Thymus (tissue), 11 donors: ENCODE data around the gene TM7SF3. TPM values are rescaled to one million over a fixed set of nuclear protein-coding genes. Genes with fewer than 3 reads are reported as not detected.
"Not testable (repeated sequence)": the region's sequence is repeated elsewhere in the genome, so short reads cannot be mapped to it uniquely, and the experiment has no call there.

ENCODE experiments used
- DNase-seq, 9 donors: peaks; one replicate each; pipeline ENCODE4 v3.0.0-alpha.2; 2013; ENCODE audit warnings: low spot score in 9 of 9, low read depth in 6 of 9, missing footprints in 1 of 9
- H3K27ac ChIP-seq, 2 donors: one replicate each; pipeline ENCODE4 v1.5.1; 2013; ENCODE audit warnings: control low read depth in 1 of 2, low read depth in 1 of 2, low read length in 1 of 2, mild to moderate bottlenecking in 1 of 2, moderate library complexity in 1 of 2
- H3K27me3 ChIP-seq, 2 donors: one replicate each; pipeline ENCODE4 v1.5.1; 2013; ENCODE audit warnings: low read length in 1 of 2; ENCODE audit not compliant: control insufficient read depth in 2 of 2, insufficient read depth in 1 of 2
- H3K36me3 ChIP-seq, 2 donors: one replicate each; pipeline ENCODE4 v1.5.1; 2013; ENCODE audit warnings: low read length in 1 of 2, mild to moderate bottlenecking in 1 of 2, moderate library complexity in 1 of 2; ENCODE audit not compliant: control insufficient read depth in 2 of 2, insufficient read depth in 2 of 2
- H3K4me1 ChIP-seq, 2 donors: one replicate each; pipeline ENCODE4 v1.5.1; 2013; ENCODE audit warnings: low read length in 2 of 2; ENCODE audit not compliant: control insufficient read depth in 2 of 2, insufficient read depth in 2 of 2
- H3K4me3 ChIP-seq, 2 donors: one replicate each; pipeline ENCODE4 v1.5.1; 2013; ENCODE audit warnings: low read length in 2 of 2, control low read depth in 1 of 2, mild to moderate bottlenecking in 1 of 2
- H3K9me3 ChIP-seq, 2 donors: one replicate each; pipeline ENCODE4 v1.5.1; 2013; ENCODE audit warnings: low read length in 1 of 2, mild to moderate bottlenecking in 1 of 2; ENCODE audit not compliant: control insufficient read depth in 2 of 2, insufficient read depth in 1 of 2
- WGBS: extraction: QIAGEN DNeasy Blood & Tissue Kit; methylation state at CpG from one replicate; pipeline ENCODE4 v1.1.7; 2013; 5-methylcytosine and 5-hydroxymethylcytosine counted together
- polyA plus RNA-seq: library from polyadenylated mRNA; stranded (reverse); fragments of 200-250 nt; gene quantifications from one replicate; pipeline ENCODE4 v1.2.3, GENCODE V29; 2013
- total RNA-seq: library from RNA; stranded (reverse); fragments of 120-200 nt; gene quantifications from one replicate; pipeline ENCODE4 v1.2.4, GENCODE V29; 2013
- donor health status: healthy.

TM7SF3 gene
- total and polyA plus RNA-seq, 2 donors: 38.0 to 67.0 TPM

DNA sequence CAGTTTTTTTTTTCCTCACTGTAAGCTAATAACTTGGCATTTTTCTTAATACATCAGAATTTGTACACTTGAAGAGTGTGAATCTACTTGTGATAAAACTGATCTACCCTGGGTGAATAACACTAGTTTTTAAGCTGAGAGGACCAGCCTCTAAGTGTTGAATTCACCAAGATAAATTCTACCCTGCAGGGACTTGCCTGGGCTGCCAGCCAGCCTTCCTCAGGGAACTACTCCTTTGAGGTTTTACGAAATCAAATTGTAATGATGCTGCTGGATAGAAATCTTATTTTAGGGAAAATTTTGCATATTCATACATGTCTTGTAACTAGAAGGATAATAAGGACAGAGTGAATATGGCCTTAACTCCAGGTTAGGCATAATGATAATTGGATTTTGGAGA is 10.1 kb upstream of the TM7SF3 start:
- H3K4me1 ChIP-seq: peaks cover 3 to 17% of the 10 kb centered on the region in 2 donors
- no peak overlapping the region for H3K27ac ChIP-seq
- H3K27me3 ChIP-seq: no peaks in the 10 kb centered on the region
- no peak for DNase-seq
- H3K36me3 ChIP-seq: peaks cover 4 to 19% of the 10 kb centered on the region in 2 donors
- H3K9me3 ChIP-seq: no peaks in the 10 kb centered on the region
- 94% methylated on average over 1 of the region's 1 CpG for WGBS
- H3K4me3 ChIP-seq: no peak overlapping the region

DNA sequence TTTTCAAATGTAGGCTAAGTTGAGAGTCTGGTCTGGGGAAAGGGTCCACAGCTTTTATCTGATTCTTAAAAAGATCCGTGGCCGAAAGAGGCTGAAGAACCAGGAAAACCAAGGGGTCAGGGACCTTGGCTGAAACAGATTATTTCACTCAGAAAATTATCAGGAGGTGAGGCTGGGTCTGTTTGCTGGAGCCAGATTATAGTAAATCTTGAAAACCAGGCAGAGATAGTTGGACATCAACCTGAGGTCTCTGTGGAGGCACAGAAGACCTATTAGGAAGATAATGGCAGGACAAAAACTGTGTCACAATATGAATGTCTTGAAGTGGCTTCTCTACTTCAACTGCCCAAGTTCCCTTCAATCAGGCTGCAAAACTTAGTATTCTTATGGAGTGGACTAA is 6.6 kb upstream of the TM7SF3 start:
- WGBS: 100% methylated on average over 2 of the region's 2 CpGs
- no peak overlapping the region for H3K27ac ChIP-seq
- no peak overlapping the region for H3K4me3 ChIP-seq
- H3K36me3 ChIP-seq: no peaks in the 10 kb centered on the region
- no peaks in the 10 kb centered on the region for H3K27me3 ChIP-seq
- peaks cover 6 to 40% of the 10 kb centered on the region in 2 donors for H3K4me1 ChIP-seq
- DNase-seq: no peak
- no peaks in the 10 kb centered on the region for H3K9me3 ChIP-seq

DNA sequence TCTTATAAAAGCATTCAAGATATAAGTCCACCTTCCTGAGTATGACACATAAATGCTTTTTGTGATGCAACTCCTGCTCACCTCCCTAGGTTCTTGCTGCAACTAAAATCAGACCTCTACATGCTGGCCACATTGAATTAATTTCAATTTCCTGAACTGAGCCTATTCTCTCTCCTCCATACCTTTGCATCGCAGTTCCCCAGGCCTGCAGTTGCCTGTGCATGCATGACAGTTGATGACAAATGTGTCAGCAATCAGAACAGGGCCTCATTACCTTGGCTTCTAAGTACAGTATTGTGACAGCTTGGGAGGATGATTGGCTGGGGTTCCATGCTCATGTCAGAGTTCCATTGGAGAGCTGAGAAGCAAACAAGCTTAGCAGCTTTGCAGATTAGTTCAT is 3.9 kb upstream of the TM7SF3 start:
- DNase-seq: peak in 2 of 9 donors; percentile 37 to 61
- H3K27ac ChIP-seq: peak overlapping the region in 1 of 2 donors; percentile 71
- H3K4me1 ChIP-seq: peaks cover 11 to 46% of the 10 kb centered on the region in 2 donors

DNA sequence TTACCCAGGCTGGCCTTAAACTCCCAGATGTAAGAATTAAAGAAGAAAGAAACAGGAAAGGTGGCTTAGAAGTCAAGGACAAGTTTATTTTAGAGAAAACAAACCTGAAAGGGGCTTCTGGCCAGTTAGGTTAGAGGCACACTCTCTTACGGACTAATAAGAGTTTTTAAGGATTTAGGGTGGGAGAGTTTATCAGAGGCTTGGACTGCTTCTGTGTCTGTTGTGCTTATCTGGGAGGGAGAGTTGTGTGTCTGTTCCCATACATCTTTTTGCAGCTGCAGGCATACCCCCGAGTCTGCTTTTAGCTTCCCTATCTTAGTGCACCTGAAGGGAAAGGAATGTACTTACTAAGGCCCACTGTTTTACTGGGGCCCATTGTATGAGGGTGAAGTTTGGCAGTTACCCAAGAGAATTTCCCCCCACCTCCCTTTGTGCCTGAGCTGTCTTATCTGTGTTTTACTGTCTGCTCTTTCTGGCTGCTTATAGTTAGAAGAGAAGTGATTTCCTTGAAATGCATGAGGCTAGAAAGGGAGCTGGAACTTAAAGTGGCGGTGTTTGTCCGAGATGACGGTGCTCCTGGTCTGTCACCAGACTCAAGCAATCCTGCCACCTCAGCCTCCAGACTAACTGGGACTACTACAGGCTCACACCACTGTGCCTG is 3.1 kb upstream of the TM7SF3 start:
- not testable (repeated sequence) for H3K4me3 ChIP-seq, DNase-seq, H3K36me3 ChIP-seq, H3K27me3 ChIP-seq, H3K9me3 ChIP-seq
- WGBS: 28% methylated on average over 5 of the region's 5 CpGs
- peak overlapping the region; percentile 53 to 71 for H3K27ac ChIP-seq
- peaks cover 15 to 51% of the 10 kb centered on the region in 2 donors for H3K4me1 ChIP-seq

More for the DNA sequence above, 3.9 kb upstream of the TM7SF3 start:
- H3K4me3 ChIP-seq: no peak overlapping the region
- H3K27me3 ChIP-seq: no peaks in the 10 kb centered on the region
- no peaks in the 10 kb centered on the region for H3K9me3 ChIP-seq
- WGBS: 21% methylated on average over 1 of the region's 1 CpG
- H3K36me3 ChIP-seq: no peaks in the 10 kb centered on the region

DNA sequence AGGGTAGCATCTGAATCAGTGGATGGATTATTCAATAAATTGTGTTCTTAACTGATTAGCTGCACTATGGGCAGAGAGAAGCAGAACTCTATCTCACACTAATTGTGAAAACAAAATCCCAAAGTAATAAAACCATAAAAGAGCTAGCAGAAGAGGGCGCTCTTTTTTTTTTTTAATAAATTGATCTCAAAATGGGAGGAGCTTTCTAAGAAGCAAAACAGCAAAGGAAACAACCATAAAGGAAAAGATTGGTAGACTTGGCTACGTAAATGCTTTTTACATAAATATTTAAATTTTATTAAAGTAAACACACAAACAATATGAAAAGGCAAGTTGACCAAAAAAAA is 1.5 kb upstream of the TM7SF3 start:
- Histone ChIP-seq H3K36me3 (no peaks in the 10 kb centered on the region), H3K9me3 (no peaks in the 10 kb centered on the region), H3K4me1 (peaks cover 26 to 51% of the 10 kb centered on the region in 2 donors), H3K27me3 (no peaks in the 10 kb centered on the region), H3K27ac (peak overlapping the region in 1 of 2 donors; percentile 97), H3K4me3 (no peak overlapping the region)
- WGBS: 4% methylated on average over 2 of the region's 2 CpGs
- peak in 1 of 9 donors; percentile 70 for DNase-seq

DNA sequence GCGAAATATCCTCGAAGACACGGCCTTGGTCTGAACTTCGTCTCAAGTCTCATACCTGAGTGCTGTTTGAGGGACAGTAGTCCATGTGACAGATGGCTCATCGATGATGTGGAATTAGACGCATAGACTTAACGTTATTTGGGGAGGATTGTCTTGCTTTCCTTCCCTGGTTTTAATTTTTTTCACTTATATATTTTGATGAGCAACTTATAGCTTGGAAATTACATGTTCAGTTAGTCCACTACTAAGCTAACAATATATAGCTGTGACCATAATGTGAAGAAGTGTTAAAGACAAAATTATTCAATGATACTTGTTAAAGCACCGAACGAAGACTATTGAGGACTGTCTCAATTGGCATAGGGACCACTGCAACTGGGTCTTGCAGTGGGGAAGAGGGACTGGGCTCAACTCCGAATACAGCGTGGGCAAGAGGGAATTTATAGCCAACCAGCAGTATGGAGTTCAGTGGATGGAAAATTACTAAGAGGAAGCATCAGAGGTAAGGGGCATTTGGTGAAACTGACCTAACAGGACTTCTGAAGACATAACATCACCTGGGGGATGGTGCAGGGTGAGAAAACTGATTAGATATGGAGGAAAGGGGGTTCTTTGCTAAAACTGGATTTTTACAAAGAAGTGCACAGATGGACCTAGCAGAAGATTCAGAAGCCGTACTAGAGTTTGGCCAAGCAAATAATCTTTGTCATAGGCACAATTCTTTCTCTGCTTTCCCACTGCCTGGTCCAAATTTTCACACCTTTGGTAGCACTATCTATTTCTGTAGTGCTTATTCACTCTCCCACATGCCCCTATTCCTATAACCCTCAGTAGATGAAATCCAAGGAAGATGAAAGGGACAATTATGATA is 910 bp upstream of the TM7SF3 start:
- H3K27me3 ChIP-seq: no peaks in the 10 kb centered on the region
- H3K4me1 ChIP-seq: peaks cover 26 to 51% of the 10 kb centered on the region in 2 donors
- 37% methylated on average over 12 of the region's 12 CpGs for WGBS
- DNase-seq: peak in 1 of 9 donors; percentile 31
- H3K36me3 ChIP-seq: no peaks in the 10 kb centered on the region
- H3K27ac ChIP-seq: peak overlapping the region; percentile 89 to 97
- no peaks in the 10 kb centered on the region for H3K9me3 ChIP-seq
- H3K4me3 ChIP-seq: peak overlapping the region; percentile 49 to 61

DNA sequence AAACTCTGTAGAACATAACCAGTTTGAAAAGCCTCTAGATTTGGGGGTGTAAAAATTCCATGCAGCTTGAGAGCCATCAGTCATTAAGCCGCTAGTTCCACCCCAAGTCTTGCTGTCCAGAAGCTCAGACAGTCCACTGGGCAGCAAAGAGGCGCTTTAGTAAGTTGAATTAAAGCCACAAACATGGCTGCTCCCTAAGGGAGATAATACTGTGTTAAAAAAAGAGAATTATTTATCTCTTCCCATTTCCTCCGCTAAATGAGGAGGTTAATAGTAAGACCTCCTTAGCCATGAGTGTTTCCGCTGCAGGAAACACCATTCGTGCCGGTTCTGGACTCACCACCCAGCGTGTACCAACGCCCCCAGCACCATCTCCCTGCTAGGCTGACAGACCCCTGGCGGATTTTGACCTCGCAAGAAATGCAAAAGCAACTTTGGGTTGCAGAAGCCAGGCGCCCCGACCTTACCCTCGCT is 536 bp downstream of the TM7SF3 start:
- WGBS: under 1% methylated on average over 13 of the region's 13 CpGs
- Histone ChIP-seq H3K27me3 (no peaks in the 10 kb centered on the region), H3K36me3 (no peaks in the 10 kb centered on the region), H3K27ac (peak overlapping the region; percentile 89 to 91), H3K4me3 (peak overlapping the region; percentile 61 to 71), H3K9me3 (no peaks in the 10 kb centered on the region), H3K4me1 (peaks cover 26 to 48% of the 10 kb centered on the region in 2 donors)
- DNase-seq: no peak

DNA sequence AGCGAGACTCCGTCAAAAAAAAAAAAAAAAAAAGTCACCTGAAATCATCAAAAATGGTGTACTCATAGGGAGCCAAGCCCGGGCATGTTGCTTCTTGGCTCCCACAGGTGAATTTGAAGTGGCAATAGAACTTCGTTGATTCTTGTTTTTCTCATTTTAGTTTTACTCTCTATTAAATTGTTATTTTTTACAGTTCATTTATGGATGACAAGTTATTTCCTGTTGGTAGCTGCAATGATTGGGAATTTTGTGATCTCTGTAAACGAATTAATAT is 1.3 kb downstream of the TM7SF3 start:
- H3K27me3 ChIP-seq: no peaks in the 10 kb centered on the region
- no peaks in the 10 kb centered on the region for H3K9me3 ChIP-seq
- peak overlapping the region in 1 of 2 donors; percentile 4 for H3K27ac ChIP-seq
- WGBS: 40% methylated on average over 5 of the region's 5 CpGs
- no peaks in the 10 kb centered on the region for H3K36me3 ChIP-seq
- H3K4me3 ChIP-seq: peak overlapping the region; percentile 61 to 71
- DNase-seq: no peak
- peaks cover 26 to 41% of the 10 kb centered on the region in 2 donors for H3K4me1 ChIP-seq

DNA sequence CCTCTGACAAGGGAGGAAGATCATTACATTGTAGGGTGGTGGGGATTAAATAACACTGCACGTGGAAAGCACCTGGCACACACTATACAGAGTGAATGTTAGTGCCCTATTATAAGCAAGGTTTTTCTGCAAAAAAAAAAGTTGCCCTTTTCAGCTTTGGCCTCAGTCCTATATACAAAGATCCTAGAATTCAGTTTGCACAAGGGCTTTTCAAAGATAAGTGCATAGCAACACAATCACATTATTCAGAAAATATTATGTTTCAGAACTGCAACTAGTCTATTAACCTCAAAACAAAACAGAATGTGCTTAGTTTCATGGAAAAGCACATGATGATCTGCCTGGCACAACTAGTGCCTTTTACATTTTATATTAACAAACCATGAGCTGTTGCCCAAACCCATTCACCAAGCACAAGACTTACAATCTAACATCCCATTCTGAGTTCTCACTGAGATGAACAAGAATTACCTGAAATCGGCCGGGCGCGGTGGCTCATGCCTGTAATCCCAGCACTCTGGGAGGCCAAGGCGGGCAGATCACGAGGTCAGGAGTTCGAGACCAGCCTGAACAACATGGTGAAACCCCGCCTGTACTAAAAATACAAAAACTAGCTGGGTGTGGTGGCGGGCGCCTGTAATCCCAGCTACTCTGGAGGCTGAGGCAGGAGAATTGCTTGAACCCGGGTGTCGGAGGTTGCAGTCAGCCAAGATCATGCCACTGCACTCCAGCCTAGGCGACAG is 1.8 kb downstream of the TM7SF3 start:
- Histone ChIP-seq H3K27me3 (no peaks in the 10 kb centered on the region), H3K27ac (no peak overlapping the region), H3K4me3 (peak overlapping the region; percentile 22 to 71), H3K4me1 (peaks cover 26 to 37% of the 10 kb centered on the region in 2 donors), H3K9me3 (no peaks in the 10 kb centered on the region), H3K36me3 (no peaks in the 10 kb centered on the region)
- DNase-seq: peak in 1 of 9 donors; percentile 33
- 79% methylated on average over 14 of the region's 14 CpGs for WGBS
